Uterus (tissue), 4 donors: ENCODE measurements around the gene GSK3A. TPM values are rescaled to one million over a fixed set of nuclear protein-coding genes. Genes with fewer than 3 reads are reported as not detected.

ENCODE experiments used
- DNase-seq, 2 donors: peaks; one replicate each; pipeline ENCODE4 v3.0.0-alpha.2; 2019 to 2020
- H3K27ac ChIP-seq, 2 donors: fragments of 200-600 bp; sonication (generic); 1 replicate in 1 of 2; 2 replicates in 1 of 2; pipeline ENCODE4 v1.5.1; 2016 to 2018
- H3K27me3 ChIP-seq, 2 donors: fragments of 200-600 bp; sonication (generic); one replicate each; pipeline ENCODE4 v1.5.1; 2018 to 2019; ENCODE audit warnings: control low read depth in 1 of 2
- H3K36me3 ChIP-seq, 2 donors: fragments of 200-600 bp; sonication (generic); one replicate each; pipeline ENCODE4 v1.5.1; 2019; ENCODE audit warnings: control low read depth in 1 of 2
- H3K4me1 ChIP-seq, 2 donors: fragments of 200-600 bp; sonication (generic); one replicate each; pipeline ENCODE4 v1.5.1; 2018 to 2019; ENCODE audit warnings: control low read depth in 1 of 2
- H3K4me3 ChIP-seq, 2 donors: fragments of 200-600 bp; sonication (generic); 1 replicate in 1 of 2; 2 replicates in 1 of 2; pipeline ENCODE4 v1.5.1; 2018 to 2019; ENCODE audit warnings: mild to moderate bottlenecking in 1 of 2
- H3K9me3 ChIP-seq, 2 donors: fragments of 200-600 bp; sonication (generic); one replicate each; pipeline ENCODE4 v1.5.1; 2019; ENCODE audit warnings: control low read depth in 1 of 2
- POLR2A ChIP-seq, 2 donors: fragments of 450-650 bp; IDR thresholded peaks; one replicate each; pipeline ENCODE4 v1.6.1; 2016; ENCODE audit warnings: antibody characterized with exemption in 2 of 2, mild to moderate bottlenecking in 1 of 2, moderate library complexity in 1 of 2
- intact Hi-C: fragments of 100-400 bp; cut with DNase I; formaldehyde crosslinking; loops from one replicate; pipeline ENCODE4 v1.15.1; 2023; ENCODE audit warnings: low total_unique reads
- total RNA-seq, 4 donors: library from RNA; depleted of rRNA in 3 of 4; stranded (reverse); fragments of >200 nt in 3 of 4; gene quantifications; one replicate each; pipeline versions ENCODE4 v1.1.0 to v1.2.4, GENCODE V29; 2014 to 2023
- TF ChIP-seq, protein P1 (sequence below), 4 experiments: fragments of 200-600 bp in 2 of 4; fragments of 450-650 bp in 2 of 4; sonication (generic) in 2 of 4; IDR thresholded peaks; one replicate each; pipeline ENCODE4 v1.5.1; 2016 to 2019; ENCODE audit warnings: antibody characterized with exemption in 4 of 4, mild to moderate bottlenecking in 2 of 4, moderate library complexity in 1 of 4
- donor health status: DM: yes; HTN: yes; CAD: no.

GSK3A gene
- total RNA-seq, 4 donors from 2014 or later = 3.5 to 44.3 (median 34.4) TPM

DNA sequence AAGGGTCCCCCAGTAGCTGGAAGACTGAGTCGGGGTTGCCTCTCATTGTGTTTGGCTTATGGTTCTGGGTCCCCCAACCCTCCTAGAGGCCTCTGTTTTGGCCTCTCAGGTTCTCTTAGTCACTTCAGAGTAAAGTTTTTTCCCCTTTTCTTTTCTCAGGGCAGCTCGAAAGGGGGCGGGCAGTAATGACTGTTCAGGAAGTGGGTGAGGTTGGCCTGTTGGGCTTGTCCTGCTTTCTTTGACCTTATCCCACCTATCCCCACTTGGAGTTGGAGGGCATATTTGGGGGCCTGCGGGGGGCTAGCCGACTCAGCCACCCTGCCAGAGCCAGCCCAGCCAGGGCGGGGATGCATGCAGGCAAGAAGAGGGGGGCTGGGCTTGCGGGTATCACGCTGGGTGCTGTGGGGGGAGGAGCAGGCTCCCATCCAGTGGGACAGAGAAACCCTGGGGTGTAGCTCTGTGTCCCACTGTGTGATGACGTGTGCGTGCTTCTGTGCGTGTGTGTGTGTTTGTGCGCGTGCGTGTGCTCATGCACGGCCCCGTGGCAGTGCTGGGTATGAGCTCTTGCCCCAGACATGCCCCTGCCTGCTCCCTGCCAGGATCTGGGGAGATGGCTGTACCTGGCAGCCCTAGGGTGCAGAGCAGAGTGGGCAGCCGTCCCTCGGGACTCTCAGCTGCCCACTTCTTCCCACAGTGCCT lies 28.1 kb upstream of the GSK3A start:
- H3K27ac ChIP-seq = peak overlapping the region; percentile 91 to 95
- DNase-seq = peak; percentile 53 to 60
- no peaks in the 10 kb centered on the region for H3K36me3 ChIP-seq
- no peaks in the 10 kb centered on the region for H3K27me3 ChIP-seq
- H3K4me3 ChIP-seq = peak overlapping the region; percentile 67 to 75
- TF ChIP-seq POLR2A (IDR thresholded peaks at IDR 0.05) = no peak
- TF ChIP-seq, protein P1, sequence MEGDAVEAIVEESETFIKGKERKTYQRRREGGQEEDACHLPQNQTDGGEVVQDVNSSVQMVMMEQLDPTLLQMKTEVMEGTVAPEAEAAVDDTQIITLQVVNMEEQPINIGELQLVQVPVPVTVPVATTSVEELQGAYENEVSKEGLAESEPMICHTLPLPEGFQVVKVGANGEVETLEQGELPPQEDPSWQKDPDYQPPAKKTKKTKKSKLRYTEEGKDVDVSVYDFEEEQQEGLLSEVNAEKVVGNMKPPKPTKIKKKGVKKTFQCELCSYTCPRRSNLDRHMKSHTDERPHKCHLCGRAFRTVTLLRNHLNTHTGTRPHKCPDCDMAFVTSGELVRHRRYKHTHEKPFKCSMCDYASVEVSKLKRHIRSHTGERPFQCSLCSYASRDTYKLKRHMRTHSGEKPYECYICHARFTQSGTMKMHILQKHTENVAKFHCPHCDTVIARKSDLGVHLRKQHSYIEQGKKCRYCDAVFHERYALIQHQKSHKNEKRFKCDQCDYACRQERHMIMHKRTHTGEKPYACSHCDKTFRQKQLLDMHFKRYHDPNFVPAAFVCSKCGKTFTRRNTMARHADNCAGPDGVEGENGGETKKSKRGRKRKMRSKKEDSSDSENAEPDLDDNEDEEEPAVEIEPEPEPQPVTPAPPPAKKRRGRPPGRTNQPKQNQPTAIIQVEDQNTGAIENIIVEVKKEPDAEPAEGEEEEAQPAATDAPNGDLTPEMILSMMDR (IDR thresholded peaks at IDR 0.05) = no peak
- H3K9me3 ChIP-seq = no peaks in the 10 kb centered on the region
- intact Hi-C loops = no loop called here
- H3K4me1 ChIP-seq = peaks cover 5 to 16% of the 10 kb centered on the region in 2 donors

DNA sequence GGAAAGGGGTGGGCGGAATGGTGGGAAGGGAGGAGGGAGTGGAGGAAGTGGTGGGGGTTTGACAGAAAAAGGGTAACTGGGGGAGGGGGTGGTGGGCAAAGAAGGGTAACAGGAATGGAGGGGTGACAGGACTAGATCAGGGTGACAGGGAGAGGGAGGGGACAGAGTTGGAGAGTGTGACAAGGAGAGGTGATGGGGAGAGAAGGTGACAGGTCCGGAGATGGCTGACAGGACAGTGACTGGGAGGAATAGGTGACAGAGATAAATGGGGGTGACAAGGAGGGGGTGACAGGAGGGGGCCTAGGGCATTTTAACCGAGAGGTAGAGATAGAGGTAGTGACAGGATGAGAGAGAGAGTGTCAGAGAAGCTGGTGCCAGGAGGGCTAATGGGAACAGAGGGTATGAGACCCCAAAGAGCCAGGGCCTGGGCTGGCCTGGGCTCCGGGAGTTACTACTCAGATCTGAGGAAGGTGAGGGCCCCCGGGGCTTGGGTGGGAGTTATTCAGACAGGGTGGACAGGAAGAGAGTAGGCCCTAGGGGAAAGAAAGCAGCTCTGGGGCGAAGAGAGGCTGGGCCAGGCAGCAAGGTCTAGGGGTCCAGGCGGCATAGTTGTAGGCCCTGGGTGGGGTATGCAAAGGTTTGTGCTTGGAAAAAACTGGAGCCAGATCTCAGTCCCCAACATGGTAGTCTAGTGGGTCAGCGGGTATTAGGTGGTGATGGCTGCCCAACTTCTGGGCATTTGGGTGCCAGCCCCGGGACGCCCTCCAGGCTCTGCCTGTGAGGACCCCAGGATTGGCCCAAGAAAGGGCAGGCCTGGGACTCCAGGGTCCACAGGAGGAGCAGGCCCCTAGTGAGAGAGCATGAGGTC lies 27.3 kb upstream of the GSK3A start:
- H3K9me3 ChIP-seq = no peaks in the 10 kb centered on the region
- H3K27ac ChIP-seq = peak overlapping the region; percentile 91 to 95
- H3K4me3 ChIP-seq = peak overlapping the region; percentile 67 to 75
- no peaks in the 10 kb centered on the region for H3K36me3 ChIP-seq
- DNase-seq = peak; percentile 43 to 46
- no peaks in the 10 kb centered on the region for H3K27me3 ChIP-seq
- TF ChIP-seq, protein P1 (IDR thresholded peaks at IDR 0.05) = no peak
- TF ChIP-seq POLR2A (IDR thresholded peaks at IDR 0.05) = no peak
- peaks cover 5 to 16% of the 10 kb centered on the region in 2 donors for H3K4me1 ChIP-seq
- intact Hi-C loops = no loop called here

DNA sequence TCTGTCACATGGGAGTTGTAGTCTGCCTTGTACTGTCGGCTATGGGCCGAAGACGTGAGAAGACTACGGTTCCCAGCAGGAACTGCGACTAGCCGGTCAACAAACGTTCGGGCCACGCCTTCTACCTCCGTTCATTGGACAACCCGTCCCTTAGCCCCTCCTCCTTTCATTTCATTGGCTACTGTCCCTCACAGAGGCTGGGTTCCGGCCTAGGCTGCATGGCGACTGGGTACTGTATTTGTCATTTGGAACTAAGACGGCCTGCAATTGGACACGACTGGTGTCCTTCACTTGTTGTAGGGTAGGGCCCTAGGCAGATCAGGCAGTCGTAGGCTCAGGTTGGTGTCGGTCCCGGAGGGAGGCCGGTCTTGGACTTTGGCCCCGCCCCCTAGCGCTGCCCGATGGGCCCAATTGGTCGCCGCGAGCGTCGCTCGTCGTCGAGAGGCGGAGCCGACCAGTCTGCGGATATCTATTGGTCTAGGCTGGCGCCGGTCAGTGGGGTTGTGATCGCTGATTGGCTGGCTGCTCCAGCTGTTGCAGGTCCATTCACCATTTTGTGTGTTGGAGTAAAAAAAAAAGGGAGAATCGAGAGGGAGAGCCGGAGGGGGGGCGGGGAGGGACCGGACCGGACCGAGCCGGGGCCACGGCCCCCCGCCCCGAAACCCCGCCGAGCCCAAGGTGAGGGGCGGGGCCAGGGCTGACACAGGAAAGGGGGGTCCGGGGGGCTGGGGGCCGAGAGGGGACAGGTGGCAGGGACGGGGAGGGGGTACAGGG lies 26.5 kb upstream of the GSK3A start, which contains the start of gene CIC:
CIC (plus strand) TSS at position 549 of the 774 bp plus-strand sequence. CDS start 2,532 bp downstream, outside the sequence.
- Histone ChIP-seq H3K27ac (peak within 1 kb of the TSS; percentile 99), H3K4me1 (peaks cover 5 to 16% of the 10 kb centered on the region in 2 donors), H3K27me3 (no peaks in the 10 kb centered on the region), H3K9me3 (no peaks in the 10 kb centered on the region), H3K36me3 (no peaks in the 10 kb centered on the region), H3K4me3 (peak within 1 kb of the TSS; percentile 70 to 75)
- intact Hi-C loops = no loop called here
- TF ChIP-seq POLR2A (IDR thresholded peaks at IDR 0.05) = peak; percentile 17 to 20
- TF ChIP-seq, protein P1 (IDR thresholded peaks at IDR 0.05) = peak in 1 of 4 experiments; percentile 9
- peak; percentile 100 for DNase-seq

DNA sequence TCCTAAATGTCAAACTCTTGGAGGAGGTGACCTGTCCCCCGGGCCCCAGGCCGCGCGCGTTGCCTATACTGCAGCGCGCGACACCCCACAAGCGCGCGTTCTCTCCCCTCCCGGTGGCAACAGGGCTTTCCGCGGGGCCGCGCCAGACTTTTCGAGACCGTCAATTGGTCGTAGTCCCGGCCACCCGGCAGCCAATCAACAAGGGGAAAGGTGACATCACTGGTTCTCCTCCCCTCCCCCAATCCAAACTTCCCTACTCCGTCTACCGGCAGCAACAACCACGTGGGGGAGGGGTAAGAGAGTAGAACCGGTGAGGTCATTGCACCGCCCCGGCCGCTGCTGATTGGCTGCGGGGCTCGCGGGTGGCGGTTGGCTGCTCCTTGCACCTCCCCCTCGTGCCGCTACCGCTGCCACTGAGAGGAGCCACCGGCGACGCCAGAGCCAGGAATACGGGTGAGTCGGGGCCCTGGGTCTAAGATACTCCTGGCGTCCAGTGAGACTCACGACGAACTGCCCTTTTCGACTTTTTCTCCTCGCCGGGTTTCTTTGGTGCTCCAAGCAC lies 25.8 kb upstream of the GSK3A start:
- peak; percentile 99 to 100 for DNase-seq
- intact Hi-C loops = no loop called here
- TF ChIP-seq POLR2A (IDR thresholded peaks at IDR 0.05) = peak; percentile 96
- TF ChIP-seq, protein P1 (IDR thresholded peaks at IDR 0.05) = peak in 2 of 4 experiments; percentile 22 to 44
- no peaks in the 10 kb centered on the region for H3K9me3 ChIP-seq
- peak overlapping the region; percentile 99 for H3K27ac ChIP-seq
- H3K36me3 ChIP-seq = no peaks in the 10 kb centered on the region
- peak overlapping the region; percentile 60 to 70 for H3K4me3 ChIP-seq
- H3K4me1 ChIP-seq = peaks cover 5 to 16% of the 10 kb centered on the region in 2 donors
- no peaks in the 10 kb centered on the region for H3K27me3 ChIP-seq
